ENCODE measurements around the gene DIS3L2.

- TF ChIP-seq, protein P1, sequence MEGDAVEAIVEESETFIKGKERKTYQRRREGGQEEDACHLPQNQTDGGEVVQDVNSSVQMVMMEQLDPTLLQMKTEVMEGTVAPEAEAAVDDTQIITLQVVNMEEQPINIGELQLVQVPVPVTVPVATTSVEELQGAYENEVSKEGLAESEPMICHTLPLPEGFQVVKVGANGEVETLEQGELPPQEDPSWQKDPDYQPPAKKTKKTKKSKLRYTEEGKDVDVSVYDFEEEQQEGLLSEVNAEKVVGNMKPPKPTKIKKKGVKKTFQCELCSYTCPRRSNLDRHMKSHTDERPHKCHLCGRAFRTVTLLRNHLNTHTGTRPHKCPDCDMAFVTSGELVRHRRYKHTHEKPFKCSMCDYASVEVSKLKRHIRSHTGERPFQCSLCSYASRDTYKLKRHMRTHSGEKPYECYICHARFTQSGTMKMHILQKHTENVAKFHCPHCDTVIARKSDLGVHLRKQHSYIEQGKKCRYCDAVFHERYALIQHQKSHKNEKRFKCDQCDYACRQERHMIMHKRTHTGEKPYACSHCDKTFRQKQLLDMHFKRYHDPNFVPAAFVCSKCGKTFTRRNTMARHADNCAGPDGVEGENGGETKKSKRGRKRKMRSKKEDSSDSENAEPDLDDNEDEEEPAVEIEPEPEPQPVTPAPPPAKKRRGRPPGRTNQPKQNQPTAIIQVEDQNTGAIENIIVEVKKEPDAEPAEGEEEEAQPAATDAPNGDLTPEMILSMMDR (IDR thresholded peaks at IDR 0.05), result no peak
- TF ChIP-seq FOXK1 (CRISPR knock-in tag; IDR thresholded peaks at IDR 0.05) (no peak), ZNF671 (CRISPR knock-in tag; IDR thresholded peaks at IDR 0.05) (no peak), CBFB (CRISPR knock-in tag; IDR thresholded peaks at IDR 0.05; ENCODE audit: low read depth) (no peak), SOX15 (CRISPR knock-in tag; IDR thresholded peaks at IDR 0.05) (no peak), CREM (CRISPR knock-in tag; IDR thresholded peaks at IDR 0.05) (no peak), ZNF416 (CRISPR knock-in tag; IDR thresholded peaks at IDR 0.05) (no peak)
- TF ChIP-seq, protein P2, sequence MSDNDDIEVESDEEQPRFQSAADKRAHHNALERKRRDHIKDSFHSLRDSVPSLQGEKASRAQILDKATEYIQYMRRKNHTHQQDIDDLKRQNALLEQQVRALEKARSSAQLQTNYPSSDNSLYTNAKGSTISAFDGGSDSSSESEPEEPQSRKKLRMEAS (CRISPR knock-in tag; IDR thresholded peaks at IDR 0.05), result no peak
- TF ChIP-seq, protein P3, sequence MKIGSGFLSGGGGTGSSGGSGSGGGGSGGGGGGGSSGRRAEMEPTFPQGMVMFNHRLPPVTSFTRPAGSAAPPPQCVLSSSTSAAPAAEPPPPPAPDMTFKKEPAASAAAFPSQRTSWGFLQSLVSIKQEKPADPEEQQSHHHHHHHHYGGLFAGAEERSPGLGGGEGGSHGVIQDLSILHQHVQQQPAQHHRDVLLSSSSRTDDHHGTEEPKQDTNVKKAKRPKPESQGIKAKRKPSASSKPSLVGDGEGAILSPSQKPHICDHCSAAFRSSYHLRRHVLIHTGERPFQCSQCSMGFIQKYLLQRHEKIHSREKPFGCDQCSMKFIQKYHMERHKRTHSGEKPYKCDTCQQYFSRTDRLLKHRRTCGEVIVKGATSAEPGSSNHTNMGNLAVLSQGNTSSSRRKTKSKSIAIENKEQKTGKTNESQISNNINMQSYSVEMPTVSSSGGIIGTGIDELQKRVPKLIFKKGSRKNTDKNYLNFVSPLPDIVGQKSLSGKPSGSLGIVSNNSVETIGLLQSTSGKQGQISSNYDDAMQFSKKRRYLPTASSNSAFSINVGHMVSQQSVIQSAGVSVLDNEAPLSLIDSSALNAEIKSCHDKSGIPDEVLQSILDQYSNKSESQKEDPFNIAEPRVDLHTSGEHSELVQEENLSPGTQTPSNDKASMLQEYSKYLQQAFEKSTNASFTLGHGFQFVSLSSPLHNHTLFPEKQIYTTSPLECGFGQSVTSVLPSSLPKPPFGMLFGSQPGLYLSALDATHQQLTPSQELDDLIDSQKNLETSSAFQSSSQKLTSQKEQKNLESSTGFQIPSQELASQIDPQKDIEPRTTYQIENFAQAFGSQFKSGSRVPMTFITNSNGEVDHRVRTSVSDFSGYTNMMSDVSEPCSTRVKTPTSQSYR (CRISPR knock-in tag; IDR thresholded peaks at IDR 0.05), result no peak
Observed at GRCh38 chr2:232268636-232269165, 307.2 kb downstream of the DIS3L2 start.

Data from WTC11 (cell line).